Thoracic aorta (tissue), 2 donors: ENCODE results near the gene SNRPA1. TPM values are rescaled to one million over a fixed set of nuclear protein-coding genes. Genes with fewer than 3 reads are reported as not detected.
"Not testable (repeated sequence)": the region's sequence is repeated elsewhere in the genome, so short reads cannot be mapped to it uniquely, and the experiment has no call there.

ENCODE experiments used
- ATAC-seq: fragments of 150-250 bp; one replicate; pipeline ENCODE4 v1.8.0; 2017; ENCODE audit warnings: low read depth; ENCODE audit not compliant: insufficient number of reproducible peaks, low FRiP score
- DNase-seq: peaks from one replicate; pipeline ENCODE4 v3.0.0-alpha.2; 2020; ENCODE audit warnings: low spot score
- H3K27ac ChIP-seq, 2 donors: fragments of 200-600 bp; sonication (generic); 1 replicate in 1 of 2; 2 replicates in 1 of 2; pipeline ENCODE4 v1.5.1; 2016; ENCODE audit warnings: mild to moderate bottlenecking in 2 of 2, moderate library complexity in 2 of 2
- H3K27me3 ChIP-seq: fragments of 200-600 bp; sonication (generic); replicated peaks from 2 replicates; pipeline ENCODE4 v1.6.0; 2016; ENCODE audit warnings: mild to moderate bottlenecking; ENCODE audit not compliant: insufficient read depth
- H3K36me3 ChIP-seq: fragments of 200-600 bp; sonication (generic); one replicate; pipeline ENCODE4 v1.5.1; 2016
- H3K4me1 ChIP-seq, 2 donors: fragments of 200-600 bp; sonication (generic); 1 replicate in 1 of 2; 2 replicates in 1 of 2; pipeline versions ENCODE4 v1.5.1 to v1.6.0; 2016; ENCODE audit warnings: low read depth in 2 of 2, mild to moderate bottlenecking in 1 of 2; ENCODE audit not compliant: control insufficient read depth in 1 of 2
- H3K4me3 ChIP-seq: fragments of 200-600 bp; sonication (generic); 2 replicates; pipeline ENCODE4 v1.5.1; 2016; ENCODE audit warnings: mild to moderate bottlenecking
- H3K9me3 ChIP-seq: fragments of 200-600 bp; sonication (generic); 2 replicates; pipeline ENCODE4 v1.5.1; 2016
- total RNA-seq, 2 donors: library from RNA; depleted of rRNA; stranded (reverse); fragments of >200 nt; gene quantifications; one replicate each; pipeline versions ENCODE4 v1.1.0 to v1.2.3, GENCODE V29; 2016
- TF ChIP-seq, protein P1 (sequence below): fragments of 200-600 bp; sonication (generic); IDR thresholded peaks from one replicate; pipeline ENCODE4 v1.5.1; 2019; ENCODE audit warnings: antibody characterized with exemption

The SNRPA1 gene
- 10 to 100 TPM; 31.0 to 60.0 TPM for total RNA-seq

- Histone ChIP-seq H3K4me1 (peaks cover 15 to 24% of the 10 kb centered on the region in 2 donors), H3K27ac (peak within 1 kb of the TSS; percentile 83 to 94), H3K4me3 (peak within 1 kb of the TSS; percentile 92), H3K9me3 (no peaks in the 10 kb centered on the region), H3K27me3 (no peaks in the 10 kb centered on the region), H3K36me3 (no peaks in the 10 kb centered on the region)
- ATAC-seq (peak; percentile 80), DNase-seq (peak; percentile 94)
- TF ChIP-seq, protein P1, sequence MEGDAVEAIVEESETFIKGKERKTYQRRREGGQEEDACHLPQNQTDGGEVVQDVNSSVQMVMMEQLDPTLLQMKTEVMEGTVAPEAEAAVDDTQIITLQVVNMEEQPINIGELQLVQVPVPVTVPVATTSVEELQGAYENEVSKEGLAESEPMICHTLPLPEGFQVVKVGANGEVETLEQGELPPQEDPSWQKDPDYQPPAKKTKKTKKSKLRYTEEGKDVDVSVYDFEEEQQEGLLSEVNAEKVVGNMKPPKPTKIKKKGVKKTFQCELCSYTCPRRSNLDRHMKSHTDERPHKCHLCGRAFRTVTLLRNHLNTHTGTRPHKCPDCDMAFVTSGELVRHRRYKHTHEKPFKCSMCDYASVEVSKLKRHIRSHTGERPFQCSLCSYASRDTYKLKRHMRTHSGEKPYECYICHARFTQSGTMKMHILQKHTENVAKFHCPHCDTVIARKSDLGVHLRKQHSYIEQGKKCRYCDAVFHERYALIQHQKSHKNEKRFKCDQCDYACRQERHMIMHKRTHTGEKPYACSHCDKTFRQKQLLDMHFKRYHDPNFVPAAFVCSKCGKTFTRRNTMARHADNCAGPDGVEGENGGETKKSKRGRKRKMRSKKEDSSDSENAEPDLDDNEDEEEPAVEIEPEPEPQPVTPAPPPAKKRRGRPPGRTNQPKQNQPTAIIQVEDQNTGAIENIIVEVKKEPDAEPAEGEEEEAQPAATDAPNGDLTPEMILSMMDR = no peak
These were observed at the start of gene SNRPA1 for GRCh38 chr15:101294731-101295606. TSS of gene SNRPA1 (minus strand) at chr15:101295248. CDS start at chr15:101295178, 70 bp downstream.

DNA sequence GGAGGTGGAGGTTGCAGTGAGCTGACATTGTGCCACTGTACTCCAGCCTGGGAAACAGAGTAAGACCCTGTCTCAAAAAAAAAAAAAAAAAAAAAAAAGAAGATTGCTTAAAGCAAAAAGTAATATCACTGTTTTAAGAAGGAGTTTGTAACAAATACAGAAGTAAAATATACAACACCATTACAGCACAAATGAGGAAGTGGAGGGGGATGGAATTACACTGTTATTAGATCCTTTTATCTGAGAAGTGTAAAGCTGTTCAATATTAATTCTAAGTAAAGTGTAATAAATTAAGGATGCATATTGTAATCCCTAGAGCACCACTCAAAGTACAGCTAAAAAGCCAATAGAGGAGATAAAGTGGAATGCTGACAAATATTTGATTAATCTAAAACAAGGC lies 47.0 kb upstream of the SNRPA1 start:
- ATAC-seq (no peak), DNase-seq (no peak)
- no peaks in the 10 kb centered on the region for H3K36me3 ChIP-seq
- H3K4me1 ChIP-seq = no peaks in the 10 kb centered on the region
- H3K4me3 ChIP-seq = no peak overlapping the region
- H3K9me3 ChIP-seq = no peaks in the 10 kb centered on the region
- no peak overlapping the region for H3K27ac ChIP-seq
- TF ChIP-seq, protein P1 = no peak
- H3K27me3 ChIP-seq = no peaks in the 10 kb centered on the region

- Histone ChIP-seq H3K36me3 (no peaks in the 10 kb centered on the region), H3K27ac (no peak overlapping the region), H3K27me3 (no peaks in the 10 kb centered on the region), H3K4me3 (no peak overlapping the region), H3K4me1 (no peaks in the 10 kb centered on the region), H3K9me3 (no peaks in the 10 kb centered on the region)
- DNase-seq = no peak
- TF ChIP-seq, protein P1 = no peak
- no peak for ATAC-seq
These were observed 43.5 kb upstream of the SNRPA1 start for GRCh38 chr15:101338502-101339057.

- Histone ChIP-seq H3K4me1 (no peaks in the 10 kb centered on the region), H3K36me3 (no peaks in the 10 kb centered on the region), H3K9me3 (no peaks in the 10 kb centered on the region), H3K4me3 (no peak overlapping the region), H3K27me3 (no peaks in the 10 kb centered on the region), H3K27ac (no peak overlapping the region)
- no peak for DNase-seq
- TF ChIP-seq, protein P1 = no peak
- ATAC-seq = no peak
These were observed 42.9 kb upstream of the SNRPA1 start for GRCh38 chr15:101337976-101338375.

DNA sequence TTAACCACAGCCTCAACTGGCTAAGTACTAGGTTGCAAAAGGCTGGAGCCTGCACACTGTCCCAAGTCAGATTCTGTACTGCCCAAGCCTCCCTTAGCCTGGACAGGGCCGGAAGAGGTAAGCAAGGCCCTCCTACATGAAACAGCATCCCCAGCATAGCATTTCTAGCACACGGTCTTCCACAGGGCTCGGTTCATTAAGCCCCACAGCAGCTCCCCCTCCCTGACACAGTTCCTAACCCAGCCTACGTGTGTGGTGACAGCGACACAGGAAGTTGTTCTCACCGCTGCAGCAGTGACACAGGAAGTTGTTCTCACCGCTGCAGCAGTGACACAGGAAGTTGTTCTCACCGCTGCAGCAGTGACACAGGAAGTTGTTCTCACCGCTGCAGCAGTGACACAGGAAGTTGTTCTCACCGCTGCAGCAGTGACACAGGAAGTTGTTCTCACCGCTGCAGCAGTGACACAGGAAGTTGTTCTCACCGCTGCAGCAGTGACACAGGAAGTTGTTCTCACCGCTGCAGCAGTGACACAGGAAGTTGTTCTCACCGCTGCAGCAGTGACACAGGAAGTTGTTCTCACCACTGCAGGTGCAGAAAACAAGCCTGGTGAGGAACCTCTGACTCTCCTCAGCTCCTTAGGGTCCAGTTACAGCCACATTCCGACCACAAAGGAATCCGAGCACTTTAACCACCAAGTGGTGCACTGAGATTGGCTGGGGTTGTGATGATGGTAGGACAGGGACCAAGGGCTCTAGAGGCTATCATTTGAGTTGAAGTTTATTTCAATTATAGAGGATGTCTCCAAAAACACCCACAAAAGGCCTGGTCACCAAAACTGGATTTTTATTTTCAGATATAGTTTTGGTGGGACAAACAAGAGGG lies 39.1 kb upstream of the SNRPA1 start:
- not testable (repeated sequence) for H3K36me3 ChIP-seq, H3K27me3 ChIP-seq, ATAC-seq, H3K27ac ChIP-seq, H3K4me3 ChIP-seq, H3K4me1 ChIP-seq, H3K9me3 ChIP-seq, DNase-seq
